Measurements from ENCODE around the gene GPR162.

GRCh38 chr12:6850796-6851152 is 29.2 kb downstream of the GPR162 start:
- no peak for TF ChIP-seq EZH2 (IDR thresholded peaks at IDR 0.05; ENCODE audit: borderline replicate concordance, low read depth, low read length, poor library complexity, severe bottlenecking)
- TF ChIP-seq, protein P1, sequence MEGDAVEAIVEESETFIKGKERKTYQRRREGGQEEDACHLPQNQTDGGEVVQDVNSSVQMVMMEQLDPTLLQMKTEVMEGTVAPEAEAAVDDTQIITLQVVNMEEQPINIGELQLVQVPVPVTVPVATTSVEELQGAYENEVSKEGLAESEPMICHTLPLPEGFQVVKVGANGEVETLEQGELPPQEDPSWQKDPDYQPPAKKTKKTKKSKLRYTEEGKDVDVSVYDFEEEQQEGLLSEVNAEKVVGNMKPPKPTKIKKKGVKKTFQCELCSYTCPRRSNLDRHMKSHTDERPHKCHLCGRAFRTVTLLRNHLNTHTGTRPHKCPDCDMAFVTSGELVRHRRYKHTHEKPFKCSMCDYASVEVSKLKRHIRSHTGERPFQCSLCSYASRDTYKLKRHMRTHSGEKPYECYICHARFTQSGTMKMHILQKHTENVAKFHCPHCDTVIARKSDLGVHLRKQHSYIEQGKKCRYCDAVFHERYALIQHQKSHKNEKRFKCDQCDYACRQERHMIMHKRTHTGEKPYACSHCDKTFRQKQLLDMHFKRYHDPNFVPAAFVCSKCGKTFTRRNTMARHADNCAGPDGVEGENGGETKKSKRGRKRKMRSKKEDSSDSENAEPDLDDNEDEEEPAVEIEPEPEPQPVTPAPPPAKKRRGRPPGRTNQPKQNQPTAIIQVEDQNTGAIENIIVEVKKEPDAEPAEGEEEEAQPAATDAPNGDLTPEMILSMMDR (conservative IDR thresholded peaks at IDR 0.05; ENCODE audit: low read depth, low read length) = no peak

Data from A673 (cell line).